Uterus (tissue), 4 donors: ENCODE results near the gene TNFRSF14. TPM values are rescaled to one million over a fixed set of nuclear protein-coding genes. Genes with fewer than 3 reads are reported as not detected.

Source experiments
- DNase-seq, 2 donors: peaks; one replicate each; pipeline ENCODE4 v3.0.0-alpha.2; 2019 to 2020
- H3K27ac ChIP-seq, 2 donors: fragments of 200-600 bp; sonication (generic); 1 replicate in 1 of 2; 2 replicates in 1 of 2; pipeline ENCODE4 v1.5.1; 2016 to 2018
- H3K27me3 ChIP-seq, 2 donors: fragments of 200-600 bp; sonication (generic); one replicate each; pipeline ENCODE4 v1.5.1; 2018 to 2019; ENCODE audit warnings: control low read depth in 1 of 2
- H3K36me3 ChIP-seq, 2 donors: fragments of 200-600 bp; sonication (generic); one replicate each; pipeline ENCODE4 v1.5.1; 2019; ENCODE audit warnings: control low read depth in 1 of 2
- H3K4me1 ChIP-seq, 2 donors: fragments of 200-600 bp; sonication (generic); one replicate each; pipeline ENCODE4 v1.5.1; 2018 to 2019; ENCODE audit warnings: control low read depth in 1 of 2
- H3K4me3 ChIP-seq, 2 donors: fragments of 200-600 bp; sonication (generic); 1 replicate in 1 of 2; 2 replicates in 1 of 2; pipeline ENCODE4 v1.5.1; 2018 to 2019; ENCODE audit warnings: mild to moderate bottlenecking in 1 of 2
- H3K9me3 ChIP-seq, 2 donors: fragments of 200-600 bp; sonication (generic); one replicate each; pipeline ENCODE4 v1.5.1; 2019; ENCODE audit warnings: control low read depth in 1 of 2
- CTCF ChIP-seq, 4 experiments: fragments of 200-600 bp in 2 of 4; fragments of 450-650 bp in 2 of 4; sonication (generic) in 2 of 4; IDR thresholded peaks; one replicate each; pipeline ENCODE4 v1.5.1; 2016 to 2019; ENCODE audit warnings: antibody characterized with exemption in 4 of 4, mild to moderate bottlenecking in 2 of 4, moderate library complexity in 1 of 4
- POLR2A ChIP-seq, 2 donors: fragments of 450-650 bp; IDR thresholded peaks; one replicate each; pipeline ENCODE4 v1.6.1; 2016; ENCODE audit warnings: antibody characterized with exemption in 2 of 2, mild to moderate bottlenecking in 1 of 2, moderate library complexity in 1 of 2
- intact Hi-C: fragments of 100-400 bp; cut with DNase I; formaldehyde crosslinking; loops from one replicate; pipeline ENCODE4 v1.15.1; 2023; ENCODE audit warnings: low total_unique reads
- total RNA-seq, 4 donors: library from RNA; depleted of rRNA in 3 of 4; stranded (reverse); fragments of >200 nt in 3 of 4; gene quantifications; one replicate each; pipeline versions ENCODE4 v1.1.0 to v1.2.4, GENCODE V29; 2014 to 2023
- donor health status: DM: yes; HTN: yes; CAD: no.

Gene TNFRSF14
- total RNA-seq, 4 donors from 2014 or later, result 17.5 to 102 (median 47.7) TPM

GRCh38 chr1:2541619-2542245, 14.4 kb upstream of the TNFRSF14 start:
- intact Hi-C loops, result no loop called here
- H3K4me1 ChIP-seq, result peaks cover 0 to 7% of the 10 kb centered on the region in 2 donors
- no peak for DNase-seq

GRCh38 chr1:2542246-2542915, 13.8 kb upstream of the TNFRSF14 start:
- peaks cover 0 to 13% of the 10 kb centered on the region in 2 donors for H3K4me1 ChIP-seq
- TF ChIP-seq POLR2A (IDR thresholded peaks at IDR 0.05) (no peak), CTCF (IDR thresholded peaks at IDR 0.05) (no peak)
- no peaks in the 10 kb centered on the region for H3K9me3 ChIP-seq
- H3K36me3 ChIP-seq, result no peaks in the 10 kb centered on the region
- H3K27ac ChIP-seq, result no peak overlapping the region
- H3K27me3 ChIP-seq, result no peaks in the 10 kb centered on the region
- DNase-seq, result no peak
- no peak overlapping the region for H3K4me3 ChIP-seq
- intact Hi-C loops, result no loop called here

More at GRCh38 chr1:2541619-2542245, 14.4 kb upstream of the TNFRSF14 start:
- TF ChIP-seq POLR2A (IDR thresholded peaks at IDR 0.05) (no peak), CTCF (IDR thresholded peaks at IDR 0.05) (no peak)
- Histone ChIP-seq H3K4me3 (no peak overlapping the region), H3K9me3 (no peaks in the 10 kb centered on the region), H3K27me3 (no peaks in the 10 kb centered on the region), H3K27ac (no peak overlapping the region), H3K36me3 (no peaks in the 10 kb centered on the region)

- H3K36me3 ChIP-seq, result no peaks in the 10 kb centered on the region
- H3K4me3 ChIP-seq, result no peak overlapping the region
- no peaks in the 10 kb centered on the region for H3K27me3 ChIP-seq
Measured at GRCh38 chr1:2543543-2544092, 12.6 kb upstream of the TNFRSF14 start.

GRCh38 chr1:2544093-2544874, 11.9 kb upstream of the TNFRSF14 start:
- Histone ChIP-seq H3K27ac (peak overlapping the region in 1 of 2 donors; percentile 84), H3K4me1 (peaks cover 0 to 27% of the 10 kb centered on the region in 2 donors), H3K9me3 (no peaks in the 10 kb centered on the region), H3K27me3 (no peaks in the 10 kb centered on the region), H3K4me3 (no peak overlapping the region), H3K36me3 (no peaks in the 10 kb centered on the region)
- intact Hi-C loops, result no loop called here
- DNase-seq, result no peak
- TF ChIP-seq POLR2A (IDR thresholded peaks at IDR 0.05) (no peak), CTCF (IDR thresholded peaks at IDR 0.05) (no peak)

More at GRCh38 chr1:2543543-2544092, 12.6 kb upstream of the TNFRSF14 start:
- Histone ChIP-seq H3K9me3 (no peaks in the 10 kb centered on the region), H3K27ac (no peak overlapping the region), H3K4me1 (peaks cover 0 to 23% of the 10 kb centered on the region in 2 donors)
- no peak for DNase-seq
- intact Hi-C loops, result no loop called here
- TF ChIP-seq POLR2A (IDR thresholded peaks at IDR 0.05), result no peak
- no peak for TF ChIP-seq CTCF (IDR thresholded peaks at IDR 0.05)
